Left renal pelvis (tissue), 4 donors: ENCODE measurements around the gene ENDOV. TPM values are rescaled to one million over a fixed set of nuclear protein-coding genes. Genes with fewer than 3 reads are reported as not detected.

Source experiments
- DNase-seq, 4 donors: peaks; one replicate each; pipeline ENCODE4 v3.0.0-alpha.2; 2013; ENCODE audit warnings: low read depth in 4 of 4, low spot score in 3 of 4
- polyA plus RNA-seq, 4 donors: library from polyadenylated mRNA; unstranded; fragments of 120-200 nt; gene quantifications; one replicate each; pipeline ENCODE4 v1.2.1, GENCODE V29; 2013; ENCODE audit not compliant: insufficient read length in 4 of 4

Gene ENDOV
- polyA plus RNA-seq = 10 to 100 TPM; 24.0 to 41.2 (median 29.6) TPM

GRCh38 chr17:80414803-80415625 lies at the start of gene ENDOV:
ENDOV (plus strand) TSS chr17:80415167; CDS start chr17:80415195, 28 bp downstream.
- DNase-seq = peak; percentile 92

GRCh38 chr17:80365983-80366382 lies 49.0 kb upstream of the ENDOV start:
- no peak for DNase-seq

GRCh38 chr17:80367503-80367902 lies 47.5 kb upstream of the ENDOV start:
- DNase-seq = no peak

GRCh38 chr17:80371196-80371595 lies 43.8 kb upstream of the ENDOV start:
- no peak for DNase-seq

- DNase-seq = no peak
These were observed 42.5 kb upstream of the ENDOV start for GRCh38 chr17:80372456-80372855.

- DNase-seq = no peak
These were observed 41.9 kb upstream of the ENDOV start for GRCh38 chr17:80372922-80373570.

- DNase-seq = no peak
These were observed 40.8 kb upstream of the ENDOV start for GRCh38 chr17:80374039-80374731.

- DNase-seq = no peak
These were observed 40.0 kb upstream of the ENDOV start for GRCh38 chr17:80374732-80375585.

GRCh38 chr17:80376531-80376930 lies 38.4 kb upstream of the ENDOV start:
- no peak for DNase-seq

GRCh38 chr17:80377798-80378197 lies 37.2 kb upstream of the ENDOV start:
- no peak for DNase-seq

GRCh38 chr17:80379348-80379747 lies 35.6 kb upstream of the ENDOV start:
- DNase-seq = no peak

- DNase-seq = no peak
These were observed 34.9 kb upstream of the ENDOV start for GRCh38 chr17:80380068-80380467.

GRCh38 chr17:80380555-80381002 lies 34.4 kb upstream of the ENDOV start:
- DNase-seq = no peak

- DNase-seq = no peak
These were observed 33.5 kb upstream of the ENDOV start for GRCh38 chr17:80381416-80381923.

GRCh38 chr17:80382446-80382845 lies 32.5 kb upstream of the ENDOV start:
- DNase-seq = no peak

GRCh38 chr17:80382956-80383355 lies 32.0 kb upstream of the ENDOV start:
- DNase-seq = no peak

- no peak for DNase-seq
These were observed 30.6 kb upstream of the ENDOV start for GRCh38 chr17:80384078-80384960.

- DNase-seq = no peak
These were observed 29.9 kb upstream of the ENDOV start for GRCh38 chr17:80385046-80385445.

GRCh38 chr17:80386341-80386740 lies 28.6 kb upstream of the ENDOV start:
- DNase-seq = no peak
